ENCODE measurements around the gene EMC10.
"Not testable (repeated sequence)": the region's sequence is repeated elsewhere in the genome, so short reads cannot be mapped to it uniquely, and the experiment has no call there.

The EMC10 gene

DNA sequence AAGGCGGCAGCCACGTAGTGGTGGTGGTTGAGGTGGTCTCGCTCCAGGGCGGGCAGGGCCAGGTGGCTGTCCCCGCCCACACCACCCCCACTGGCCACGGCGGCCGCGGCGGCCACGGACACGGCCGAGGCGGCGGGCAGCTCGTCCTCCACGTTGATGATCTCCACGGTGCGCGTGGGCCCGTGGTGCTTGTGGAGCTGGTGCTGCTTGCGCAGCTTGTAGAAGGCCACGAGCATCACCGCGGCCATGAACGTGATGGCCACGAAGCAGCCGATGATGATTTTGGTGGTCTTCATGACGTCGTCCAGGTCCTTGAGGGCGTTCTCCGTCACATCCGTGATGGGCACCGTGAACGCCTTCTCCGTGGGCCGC lies 41.4 kb downstream of the EMC10 start:
- no peak for DNase-seq

DNA sequence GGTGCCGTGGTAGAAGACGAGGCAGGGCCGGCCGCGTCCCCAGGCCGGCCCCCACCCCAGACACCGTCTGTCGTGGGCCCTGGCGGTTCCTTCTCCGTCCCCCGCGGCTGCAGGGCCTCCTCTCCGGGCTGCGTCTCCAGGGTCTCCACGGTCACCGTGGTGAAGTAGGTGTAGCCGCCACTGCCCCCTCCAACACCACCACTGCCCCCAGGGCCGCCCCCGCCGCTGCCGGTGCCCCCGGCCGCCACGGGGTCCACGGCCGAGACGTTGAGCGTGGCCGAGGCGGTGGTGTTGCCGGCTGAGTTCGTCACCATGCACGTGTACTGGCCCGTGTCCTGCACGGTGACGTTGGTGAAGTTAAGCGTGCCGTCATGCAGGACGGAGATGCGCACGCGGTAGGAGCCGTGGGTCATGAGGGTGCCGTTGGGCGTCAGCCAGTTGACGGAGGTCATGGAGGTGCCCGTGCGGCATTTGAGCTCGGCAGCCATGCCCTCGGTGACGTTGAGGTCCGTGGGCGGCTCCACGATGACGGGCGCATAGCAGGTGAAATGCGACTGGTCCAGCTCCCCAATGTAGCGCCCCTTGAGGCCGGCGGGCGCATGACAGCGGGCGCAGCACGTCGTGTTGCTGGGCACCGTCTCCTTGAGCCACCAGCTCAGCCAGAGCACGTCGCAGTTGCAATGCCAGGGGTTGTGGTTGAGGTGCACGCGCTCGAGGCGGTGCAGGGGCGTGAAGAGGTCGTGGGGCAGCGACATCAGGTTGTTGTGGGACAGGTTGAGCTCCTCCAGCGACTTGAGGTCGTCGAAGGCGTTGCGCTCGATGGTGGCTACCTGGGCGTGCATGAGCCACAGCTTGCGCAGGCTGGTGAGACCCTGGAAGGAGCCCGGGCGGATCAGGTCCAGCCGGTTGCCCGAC lies 42.0 kb downstream of the EMC10 start:
- no peak for DNase-seq

DNA sequence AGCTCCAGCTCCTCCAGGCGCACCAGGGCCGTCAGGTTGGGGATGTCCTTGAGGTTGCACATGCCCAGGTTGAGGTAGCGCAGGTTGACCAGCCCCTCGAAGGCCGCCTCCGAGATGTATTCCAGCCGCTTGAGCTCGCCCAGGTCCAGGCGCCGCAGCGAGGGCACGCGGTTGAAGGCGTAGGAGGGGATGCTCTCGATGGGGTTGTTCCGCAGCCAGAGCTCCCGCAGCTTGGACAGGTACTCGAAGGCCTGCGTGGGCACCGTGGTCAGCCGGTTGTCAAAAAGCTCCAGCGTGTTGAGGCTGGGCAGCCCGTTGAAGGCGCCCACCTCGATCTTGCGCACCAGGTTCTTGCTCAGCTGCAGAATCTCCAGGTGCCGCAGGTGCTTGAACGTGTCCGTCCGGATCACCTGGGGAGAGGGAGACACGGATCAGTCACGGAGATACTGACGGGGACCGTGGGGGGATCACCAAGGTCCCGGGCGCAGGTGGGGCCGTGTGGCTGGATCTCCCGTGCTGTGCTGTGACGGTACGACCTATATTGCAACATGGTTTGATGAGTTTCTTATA lies 42.8 kb downstream of the EMC10 start:
- DNase-seq = no peak

- no peak for DNase-seq
Measured at GRCh38 chr19:50520822-50521465, 44.6 kb downstream of the EMC10 start.

DNA sequence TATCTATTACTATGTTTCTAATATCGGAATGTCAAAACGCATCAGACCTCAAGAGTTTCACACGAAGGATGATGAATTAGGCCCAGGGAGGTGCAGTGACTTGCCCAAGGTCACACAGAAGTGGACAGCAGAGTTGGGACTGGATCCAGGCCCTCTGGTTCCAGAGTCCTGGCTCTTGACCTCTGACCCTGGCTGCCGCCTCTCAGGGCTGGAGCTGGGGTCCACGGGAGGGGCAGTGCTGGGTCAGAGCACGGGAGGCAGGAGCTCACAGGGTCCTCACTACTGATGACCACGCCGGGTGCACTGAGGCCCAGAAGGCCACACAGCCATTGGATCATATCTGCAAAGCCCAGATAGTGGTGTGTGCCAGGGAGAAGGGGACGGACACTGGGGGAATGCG lies 46.6 kb downstream of the EMC10 start:
- no peak for DNase-seq

- DNase-seq = not testable (repeated sequence)
Measured at GRCh38 chr19:50528052-50528451, 51.7 kb downstream of the EMC10 start.

DNA sequence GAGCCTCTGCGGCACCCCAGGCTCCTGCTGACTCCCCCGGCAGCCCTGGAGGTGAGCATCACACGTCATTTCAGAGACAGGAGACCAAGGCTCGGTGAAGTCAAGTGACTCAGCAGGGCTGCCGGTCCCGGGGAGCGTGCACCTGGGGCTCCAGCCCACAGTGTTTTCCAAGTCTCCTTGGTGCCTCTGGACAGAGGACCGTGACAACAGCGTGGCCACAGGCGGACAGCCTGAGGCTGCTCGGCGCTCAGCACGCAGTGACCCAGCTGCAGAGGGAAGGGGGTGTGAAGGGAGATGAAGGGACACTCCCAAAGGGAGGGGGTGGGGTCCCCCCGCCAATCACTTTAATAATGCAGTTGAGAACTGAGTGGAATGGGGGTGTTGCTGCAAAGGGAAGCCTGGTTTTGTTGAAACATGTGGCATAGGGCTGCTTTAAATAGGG lies 54.9 kb downstream of the EMC10 start:
- DNase-seq = no peak

DNA sequence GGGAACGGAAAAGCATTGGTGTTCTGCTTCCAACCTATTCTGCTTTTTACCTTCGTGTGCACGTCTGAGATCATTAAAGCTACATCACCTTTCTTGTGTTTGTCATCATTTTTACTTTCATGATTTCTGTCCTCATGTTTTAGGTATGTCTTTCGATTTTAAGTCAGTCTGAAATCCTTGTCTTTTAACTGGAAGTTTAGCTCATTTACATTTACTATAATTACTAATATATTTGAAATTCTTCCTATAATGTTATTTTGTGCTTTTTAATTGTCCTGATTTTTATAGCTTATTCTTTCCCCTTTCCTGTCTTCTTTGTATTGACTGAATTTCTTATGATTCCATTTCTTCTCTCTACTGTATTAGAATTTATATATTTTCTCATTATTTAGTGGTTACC lies 56.6 kb downstream of the EMC10 start:
- DNase-seq = no peak

- no peak for DNase-seq
Measured at GRCh38 chr19:50534478-50534877, 58.2 kb downstream of the EMC10 start.

DNA sequence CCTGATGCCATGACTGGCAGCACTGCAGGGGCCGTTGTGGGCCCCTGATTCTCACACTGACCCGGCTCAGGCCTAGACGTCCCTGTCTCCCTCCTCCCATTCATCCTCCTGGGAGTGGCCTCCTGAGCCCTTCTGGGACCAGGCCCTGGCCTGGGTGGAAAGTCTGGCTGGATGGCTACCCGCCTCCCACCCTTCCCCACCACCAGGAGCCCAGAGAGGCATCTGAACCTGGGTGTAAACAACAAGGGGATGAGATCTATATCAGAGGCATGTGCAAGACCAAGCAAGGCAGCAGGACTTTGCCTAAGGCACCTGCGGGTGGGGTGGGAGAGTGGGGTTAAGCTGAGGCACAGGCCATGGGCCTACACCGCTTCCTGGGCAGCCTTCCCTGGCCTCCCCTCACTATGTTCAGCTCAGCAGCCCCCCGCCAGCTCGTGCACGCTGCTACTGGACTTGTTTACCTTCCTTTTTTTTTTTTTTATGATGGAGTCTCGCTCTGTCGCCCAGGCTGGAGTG lies 59.4 kb downstream of the EMC10 start:
- DNase-seq = no peak

- no peak for DNase-seq
Measured at GRCh38 chr19:50536662-50537305, 60.5 kb downstream of the EMC10 start.

DNA sequence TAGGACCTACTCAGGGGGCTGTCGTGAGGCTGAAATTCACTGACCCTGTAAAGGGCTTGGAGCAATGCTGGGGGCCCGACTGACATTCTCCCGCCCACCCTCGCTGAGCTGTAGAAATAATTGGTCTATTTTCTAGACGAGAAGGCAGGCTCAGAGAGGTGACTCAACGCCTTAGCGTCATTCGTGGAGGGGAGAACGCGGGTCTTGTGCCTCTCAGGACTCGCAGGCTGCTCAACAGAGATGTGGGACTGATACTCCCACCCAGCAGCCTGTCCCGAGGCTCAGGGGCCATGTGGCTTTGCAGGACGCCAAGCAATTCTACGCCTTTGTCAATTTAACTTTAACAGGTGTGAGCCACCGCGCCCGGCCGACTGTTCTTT lies 61.0 kb downstream of the EMC10 start:
- DNase-seq = no peak

DNA sequence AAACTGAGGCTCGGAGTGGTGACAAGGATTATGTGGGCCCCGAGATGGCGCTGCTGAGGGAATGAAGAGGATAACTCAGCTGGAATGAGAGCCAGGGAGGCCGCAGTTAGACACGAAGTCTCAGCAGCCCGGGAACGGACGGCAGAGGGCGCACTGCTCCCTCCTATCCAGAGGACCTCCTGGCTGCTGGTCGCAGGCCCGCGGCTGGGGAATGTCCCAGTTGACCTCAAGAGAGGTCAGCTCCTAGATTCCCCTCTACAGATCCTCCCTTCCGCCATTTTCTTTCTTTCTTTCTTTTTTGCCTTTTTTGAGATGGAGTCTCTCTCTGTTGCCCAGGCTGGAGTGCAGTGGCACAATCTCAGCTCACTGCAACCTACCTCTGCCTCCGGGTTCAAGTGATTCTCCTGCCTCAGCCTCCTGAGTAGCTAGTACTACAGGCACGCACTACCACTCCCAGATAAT lies 61.5 kb downstream of the EMC10 start:
- peak; percentile 70 for DNase-seq

Data from stimulated activated CD4-positive, alpha-beta T cell treated with anti-CD3 and anti-CD28 coated beads, Interleukin-4, amount 100 ng/mL, for 1 hour (primary cell).